Ovary (tissue), 9 donors: ENCODE data around the gene MRPL39. TPM values are rescaled to one million over a fixed set of nuclear protein-coding genes. Genes with fewer than 3 reads are reported as not detected.
A peak's percentile ranks its signal among the peaks of the same experiment; 100 is the strongest.

ENCODE experiments used
- DNase-seq, 5 donors: peaks; one replicate each; pipeline ENCODE4 v3.0.0-alpha.2; 2019 to 2020
- H3K27ac ChIP-seq, 2 donors: fragments of 200-600 bp; one replicate each; pipeline versions ENCODE4 v1.5.1 to v1.8.0; 2019 to 2022
- H3K27me3 ChIP-seq: fragments of 200-600 bp; one replicate; pipeline ENCODE4 v1.8.0; 2022
- H3K36me3 ChIP-seq: fragments of 200-600 bp; sonication (generic); one replicate; pipeline ENCODE4 v1.5.1; 2019
- H3K4me1 ChIP-seq: one replicate; pipeline ENCODE4 v1.8.1; 2013; ENCODE audit warnings: mild to moderate bottlenecking, moderate library complexity; ENCODE audit not compliant: insufficient read depth
- H3K4me3 ChIP-seq: fragments of 200-600 bp; sonication (generic); one replicate; pipeline ENCODE4 v1.5.1; 2017
- H3K9me3 ChIP-seq, 2 donors: fragments of 200-600 bp in 1 of 2; sonication (generic) in 1 of 2; one replicate each; pipeline versions ENCODE4 v1.5.1 to v1.8.1; 2013 to 2019; ENCODE audit warnings: mild to moderate bottlenecking in 1 of 2, moderate library complexity in 1 of 2
- CTCF ChIP-seq, 3 donors: fragments of 450-650 bp in 2 of 3; fragments of 200-600 bp in 1 of 3; IDR thresholded peaks; one replicate each; pipeline versions ENCODE4 v1.5.1 to v1.8.0; 2016 to 2022; ENCODE audit warnings: antibody characterized with exemption in 3 of 3, mild to moderate bottlenecking in 1 of 3
- EP300 ChIP-seq: sonication (generic); formaldehyde crosslinking; IDR thresholded peaks from one replicate; pipeline ENCODE4 v1.6.1; 2017; ENCODE audit warnings: antibody characterized with exemption
- POLR2A ChIP-seq: fragments of 450-650 bp; IDR thresholded peaks from one replicate; pipeline ENCODE4 v1.6.1; 2017; ENCODE audit warnings: antibody characterized with exemption, mild to moderate bottlenecking, moderate library complexity
- WGBS, 3 donors: extraction: QIAGEN DNeasy Blood & Tissue Kit in 1 of 3; methylation state at CpG; one replicate each; pipeline versions ENCODE4 v1.1.5 to v1.1.7; 2013 to 2017; 5-methylcytosine and 5-hydroxymethylcytosine counted together
- intact Hi-C, 4 donors: fragments of 100-400 bp; cut with DNase I; formaldehyde crosslinking; loops; one replicate each; pipeline versions ENCODE4 v1.11.0 to v1.15.1; 2022 to 2023
- polyA plus RNA-seq, 2 donors: library from polyadenylated mRNA; stranded (reverse); fragments of 200-250 nt in 1 of 2; fragments of 350-450 nt in 1 of 2; fragmentation: Illumina TruSeq in 1 of 2; extraction: RNeasy Lipid Tissue Mini Kit (QIAGEN cat#74804) in 1 of 2; gene quantifications; one replicate each; pipeline ENCODE4 v1.2.3, GENCODE V29; 2013 to 2014
- total RNA-seq, 7 donors: library from RNA; depleted of rRNA in 2 of 7; stranded (reverse); fragments of >200 nt in 2 of 7; fragmentation: NEBNext Ultra II Directional in 3 of 7; extraction: Animal tissue kit (Norgen Biotek cat#: 25700) in 3 of 7; gene quantifications; one replicate each; pipeline versions ENCODE4 v1.1.0 to v1.2.4, GENCODE V29; 2016 to 2023
- donor health status: DM: no; HTN: no; CAD: no; lungs with moderate emphysema.
- donor health status: DM: no; HTN: no; CAD: no.
- donor health status: Bipolar disorder and iron deficiency.
- donor health status: DM: yes; HTN: yes; CAD: no.
- donor health status: DM: no; HTN: no; CAD: no.
- donor health status: DM: yes; HTN: yes; CAD: no.

Gene MRPL39
- total and polyA plus RNA-seq, 9 donors, result 15.3 to 26.3 (median 19.0) TPM

GRCh38 chr21:25646474-25646873 is 39.2 kb upstream of the MRPL39 start:
- Histone ChIP-seq H3K27ac (no peak overlapping the region), H3K4me3 (no peak overlapping the region), H3K4me1 (no peaks in the 10 kb centered on the region), H3K9me3 (no peaks in the 10 kb centered on the region), H3K27me3 (no peaks in the 10 kb centered on the region), H3K36me3 (no peaks in the 10 kb centered on the region)
- TF ChIP-seq POLR2A, result no peak
- TF ChIP-seq CTCF (IDR thresholded peaks at IDR 0.05), result no peak
- no peak for TF ChIP-seq EP300
- no peak for DNase-seq
- WGBS, 3 donors, result 62 to 90% (median 65%) methylated on average over 1 of the region's 1 CpG
- intact Hi-C loops, result no loop called here

GRCh38 chr21:25643486-25643885 is 36.2 kb upstream of the MRPL39 start:
- no peak for TF ChIP-seq POLR2A
- TF ChIP-seq EP300, result no peak
- no peak for TF ChIP-seq CTCF (IDR thresholded peaks at IDR 0.05)
- Histone ChIP-seq H3K9me3 (no peaks in the 10 kb centered on the region), H3K27me3 (no peaks in the 10 kb centered on the region), H3K36me3 (no peaks in the 10 kb centered on the region), H3K4me3 (no peak overlapping the region), H3K27ac (no peak overlapping the region), H3K4me1 (peaks cover 1% of the 10 kb centered on the region)
- WGBS, 3 donors, result 88 to 91% (median 90%) methylated on average over 4 of the region's 4 CpGs
- no peak for DNase-seq
- intact Hi-C loops, result no loop called here

- H3K9me3 ChIP-seq, result no peaks in the 10 kb centered on the region
- H3K27me3 ChIP-seq, result no peaks in the 10 kb centered on the region
- 39 to 59% (median 46%) methylated on average over 5 of the region's 5 CpGs for WGBS, 3 donors
- no peak for DNase-seq
- H3K36me3 ChIP-seq, result no peaks in the 10 kb centered on the region
- peaks cover 5% of the 10 kb centered on the region for H3K4me1 ChIP-seq
- peak overlapping the region; percentile 63 for H3K4me3 ChIP-seq
- H3K27ac ChIP-seq, result no peak overlapping the region
- TF ChIP-seq POLR2A, result no peak
- no peak for TF ChIP-seq CTCF (IDR thresholded peaks at IDR 0.05)
- no peak for TF ChIP-seq EP300
- intact Hi-C loops, result no loop called here
Observed at GRCh38 chr21:25640943-25641292, 33.6 kb upstream of the MRPL39 start.

DNA sequence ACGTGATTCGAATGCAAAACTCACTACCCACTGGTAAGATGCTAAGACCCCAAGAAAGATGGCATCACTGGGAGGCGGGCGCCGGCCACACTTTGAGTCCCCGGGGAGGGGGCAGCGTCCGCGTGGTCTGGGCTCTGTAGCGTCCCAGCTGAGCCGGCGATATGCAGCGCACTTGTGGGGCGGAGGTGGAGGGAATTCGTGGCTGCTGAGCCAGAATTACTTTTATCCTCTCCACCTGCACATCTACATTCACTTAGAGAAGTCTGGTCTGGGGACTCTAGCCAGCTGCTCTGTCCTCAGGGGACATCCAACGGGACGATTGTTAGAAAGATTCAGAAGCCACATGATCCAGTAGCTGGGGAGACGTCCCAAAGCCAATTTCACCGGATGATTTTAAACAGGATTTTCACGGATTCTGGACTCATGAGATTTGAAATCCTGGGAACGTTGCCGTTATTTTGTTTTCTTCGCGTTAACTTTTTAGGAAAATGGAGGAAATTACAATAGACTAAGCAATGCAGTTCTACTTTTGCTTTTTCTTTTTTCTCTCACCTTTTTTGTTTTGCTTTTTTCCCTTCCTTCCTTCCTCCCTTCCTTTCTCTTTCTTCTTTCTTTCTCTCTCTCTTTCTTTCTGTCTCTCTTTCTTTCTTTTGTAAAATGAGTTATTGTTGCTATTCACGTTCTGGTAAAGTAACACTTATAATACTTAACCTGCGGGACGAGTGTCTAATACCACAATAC is 33.1 kb upstream of the MRPL39 start:
- H3K27me3 ChIP-seq, result no peaks in the 10 kb centered on the region
- no peak for TF ChIP-seq POLR2A
- no peak for TF ChIP-seq EP300
- no peak for TF ChIP-seq CTCF (IDR thresholded peaks at IDR 0.05)
- peak overlapping the region; percentile 93 to 94 for H3K27ac ChIP-seq
- H3K36me3 ChIP-seq, result no peaks in the 10 kb centered on the region
- DNase-seq, result peak; percentile 41 to 61 (median 51)
- 3 to 4% (median 3%) methylated on average over 27 of the region's 27 CpGs for WGBS, 3 donors
- H3K9me3 ChIP-seq, result no peaks in the 10 kb centered on the region
- H3K4me1 ChIP-seq, result peaks cover 5% of the 10 kb centered on the region
- peak overlapping the region; percentile 63 for H3K4me3 ChIP-seq
- intact Hi-C loops, result no loop called here
